GM19043 (cell line): Measurements from ENCODE around the gene ADAMTS2.

ENCODE experiments used
- ATAC-seq: cut with Tn5 transposase; IDR thresholded peaks from one replicate; pipeline ENCODE4 v1.9.1; 2021; ENCODE audit warnings: low read depth; ENCODE audit not compliant: unreplicated experiment

Gene ADAMTS2

GRCh38 chr5:179270581-179271427 is 74.5 kb downstream of the ADAMTS2 start:
- no peak for ATAC-seq

GRCh38 chr5:179269781-179270543 is 75.3 kb downstream of the ADAMTS2 start:
- ATAC-seq = no peak

GRCh38 chr5:179268966-179269693 is 76.1 kb downstream of the ADAMTS2 start:
- no peak for ATAC-seq

- ATAC-seq = no peak
Measured at GRCh38 chr5:179268399-179268952, 76.8 kb downstream of the ADAMTS2 start.

GRCh38 chr5:179267671-179268083 is 77.6 kb downstream of the ADAMTS2 start:
- ATAC-seq = no peak

GRCh38 chr5:179267071-179267670 is 78.1 kb downstream of the ADAMTS2 start:
- ATAC-seq = no peak

- no peak for ATAC-seq
Measured at GRCh38 chr5:179266291-179267070, 78.8 kb downstream of the ADAMTS2 start.

GRCh38 chr5:179265514-179266290 is 79.6 kb downstream of the ADAMTS2 start:
- no peak for ATAC-seq

GRCh38 chr5:179264783-179265513 is 80.3 kb downstream of the ADAMTS2 start:
- ATAC-seq = no peak

GRCh38 chr5:179264053-179264782 is 81.0 kb downstream of the ADAMTS2 start:
- no peak for ATAC-seq

GRCh38 chr5:179263391-179264052 is 81.7 kb downstream of the ADAMTS2 start:
- no peak for ATAC-seq

- no peak for ATAC-seq
Measured at GRCh38 chr5:179262126-179262920, 82.9 kb downstream of the ADAMTS2 start.

- no peak for ATAC-seq
Measured at GRCh38 chr5:179261301-179262125, 83.7 kb downstream of the ADAMTS2 start.

- no peak for ATAC-seq
Measured at GRCh38 chr5:179260324-179261070, 84.8 kb downstream of the ADAMTS2 start.
